Smooth muscle cell (in vitro differentiated cells): ENCODE measurements around the gene ABCG2. TPM values are rescaled to one million over a fixed set of nuclear protein-coding genes. Genes with fewer than 3 reads are reported as not detected.
A peak's percentile ranks its signal among the peaks of the same experiment; 100 is the strongest.

ENCODE experiments used
- DNase-seq: peaks from one replicate; lab custom pipeline; 2025; ENCODE audit not compliant: unreplicated experiment; lab: John Stamatoyannopoulos, UW
- H2AFZ ChIP-seq: fragments of 200-600 bp; sonication (generic); 2 replicates; pipeline ENCODE4 v1.6.0; 2016; ENCODE audit warnings: antibody characterized with exemption, low read depth, mild to moderate bottlenecking
- H3F3A ChIP-seq: fragments of 200-600 bp; sonication (generic); 2 replicates; pipeline ENCODE4 v1.6.0; 2017; ENCODE audit warnings: antibody characterized with exemption, low read depth
- H3K27ac ChIP-seq: fragments of 200-600 bp; sonication (generic); 2 replicates; pipeline ENCODE4 v1.5.1; 2016; ENCODE audit warnings: low read depth, mild to moderate bottlenecking
- H3K27me3 ChIP-seq: fragments of 200-600 bp; sonication (generic); 2 replicates; pipeline ENCODE4 v1.6.1; 2016; ENCODE audit warnings: low read depth, mild to moderate bottlenecking
- H3K36me3 ChIP-seq: fragments of 200-600 bp; sonication (generic); 2 replicates; pipeline ENCODE4 v1.5.1; 2016; ENCODE audit warnings: low read depth
- H3K4me1 ChIP-seq: fragments of 200-600 bp; sonication (generic); 2 replicates; pipeline ENCODE4 v1.5.1; 2016; ENCODE audit warnings: low read depth
- H3K4me2 ChIP-seq: fragments of 200-600 bp; sonication (generic); 2 replicates; pipeline ENCODE4 v1.6.0; 2016; ENCODE audit warnings: mild to moderate bottlenecking
- H3K4me3 ChIP-seq: fragments of 200-600 bp; sonication (generic); 2 replicates; pipeline ENCODE4 v1.5.1; 2016; ENCODE audit warnings: mild to moderate bottlenecking
- H3K79me2 ChIP-seq: fragments of 200-600 bp; sonication (generic); 2 replicates; pipeline ENCODE4 v1.6.0; 2016; ENCODE audit warnings: low read depth, mild to moderate bottlenecking
- H3K9ac ChIP-seq: fragments of 200-600 bp; sonication (generic); 2 replicates; pipeline ENCODE4 v1.6.0; 2016; ENCODE audit warnings: low read depth
- H3K9me3 ChIP-seq: fragments of 200-600 bp; sonication (generic); replicated peaks from 2 replicates; pipeline ENCODE4 v1.5.1; 2016; ENCODE audit warnings: low read depth
- H4K20me1 ChIP-seq: fragments of 200-600 bp; sonication (generic); 2 replicates; pipeline ENCODE4 v1.6.0; 2016; ENCODE audit warnings: low read depth
- WGBS: methylation state at CpG from one replicate; pipeline ENCODE4 v1.1.7; 2016; ENCODE audit warnings: low lambda C conversion rate; 5-methylcytosine and 5-hydroxymethylcytosine counted together
- polyA plus RNA-seq: library from polyadenylated mRNA; unstranded; fragments of >200 nt; fragmentation: Nextera tagmentation; extraction: Ambion mirVana; gene quantifications from 2 replicates; pipeline ENCODE4 v1.2.1, GENCODE V29; 2016
- total RNA-seq: library from RNA; depleted of rRNA; stranded (reverse); fragments of >200 nt; gene quantifications from 2 replicates; pipeline ENCODE4 v1.2.3, GENCODE V29; 2014
- TF ChIP-seq, protein P1 (sequence below): fragments of 200-600 bp; sonication (generic); IDR thresholded peaks from 2 replicates; pipeline ENCODE4 v1.5.1; 2017; ENCODE audit warnings: borderline replicate concordance, mild to moderate bottlenecking, antibody characterized with exemption; ENCODE audit not compliant: insufficient read depth, poor library complexity, severe bottlenecking

Gene ABCG2
- total and polyA plus RNA-seq, 2 experiments from 2014 or later, result 0.42 to 2.5 TPM

GRCh38 chr4:88144048-88144447 is 14.4 kb downstream of the ABCG2 start:
- peak overlapping the region; percentile 73 for H3K27ac ChIP-seq
- 78% methylated on average over 5 of the region's 5 CpGs for WGBS
- H3K4me3 ChIP-seq, result no peak overlapping the region
- H3F3A ChIP-seq, result no peaks in the 10 kb centered on the region
- no peaks in the 10 kb centered on the region for H3K79me2 ChIP-seq
- H2AFZ ChIP-seq, result no peak overlapping the region
- H3K36me3 ChIP-seq, result no peaks in the 10 kb centered on the region
- peak overlapping the region; percentile 25 for H3K4me2 ChIP-seq
- TF ChIP-seq, protein P1, sequence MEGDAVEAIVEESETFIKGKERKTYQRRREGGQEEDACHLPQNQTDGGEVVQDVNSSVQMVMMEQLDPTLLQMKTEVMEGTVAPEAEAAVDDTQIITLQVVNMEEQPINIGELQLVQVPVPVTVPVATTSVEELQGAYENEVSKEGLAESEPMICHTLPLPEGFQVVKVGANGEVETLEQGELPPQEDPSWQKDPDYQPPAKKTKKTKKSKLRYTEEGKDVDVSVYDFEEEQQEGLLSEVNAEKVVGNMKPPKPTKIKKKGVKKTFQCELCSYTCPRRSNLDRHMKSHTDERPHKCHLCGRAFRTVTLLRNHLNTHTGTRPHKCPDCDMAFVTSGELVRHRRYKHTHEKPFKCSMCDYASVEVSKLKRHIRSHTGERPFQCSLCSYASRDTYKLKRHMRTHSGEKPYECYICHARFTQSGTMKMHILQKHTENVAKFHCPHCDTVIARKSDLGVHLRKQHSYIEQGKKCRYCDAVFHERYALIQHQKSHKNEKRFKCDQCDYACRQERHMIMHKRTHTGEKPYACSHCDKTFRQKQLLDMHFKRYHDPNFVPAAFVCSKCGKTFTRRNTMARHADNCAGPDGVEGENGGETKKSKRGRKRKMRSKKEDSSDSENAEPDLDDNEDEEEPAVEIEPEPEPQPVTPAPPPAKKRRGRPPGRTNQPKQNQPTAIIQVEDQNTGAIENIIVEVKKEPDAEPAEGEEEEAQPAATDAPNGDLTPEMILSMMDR, result no peak
- no peak for DNase-seq
- H3K27me3 ChIP-seq, result no peaks in the 10 kb centered on the region
- peak overlapping the region; percentile 3 for H3K9ac ChIP-seq
- H3K9me3 ChIP-seq, result no peaks in the 10 kb centered on the region
- H3K4me1 ChIP-seq, result peaks cover 6% of the 10 kb centered on the region
- no peaks in the 10 kb centered on the region for H4K20me1 ChIP-seq

GRCh38 chr4:88143504-88143903 is 14.9 kb downstream of the ABCG2 start:
- TF ChIP-seq, protein P1, result no peak
- H3K79me2 ChIP-seq, result no peaks in the 10 kb centered on the region
- no peak overlapping the region for H3K9ac ChIP-seq
- peak overlapping the region; percentile 73 for H3K27ac ChIP-seq
- H4K20me1 ChIP-seq, result no peaks in the 10 kb centered on the region
- no peaks in the 10 kb centered on the region for H3K9me3 ChIP-seq
- peaks cover 6% of the 10 kb centered on the region for H3K4me1 ChIP-seq
- H3K4me3 ChIP-seq, result no peak overlapping the region
- DNase-seq, result no peak
- WGBS, result 22% methylated on average over 2 of the region's 2 CpGs
- no peaks in the 10 kb centered on the region for H3K27me3 ChIP-seq
- H3K4me2 ChIP-seq, result peak overlapping the region; percentile 25
- no peaks in the 10 kb centered on the region for H3K36me3 ChIP-seq
- no peaks in the 10 kb centered on the region for H3F3A ChIP-seq
- H2AFZ ChIP-seq, result no peak overlapping the region

DNA sequence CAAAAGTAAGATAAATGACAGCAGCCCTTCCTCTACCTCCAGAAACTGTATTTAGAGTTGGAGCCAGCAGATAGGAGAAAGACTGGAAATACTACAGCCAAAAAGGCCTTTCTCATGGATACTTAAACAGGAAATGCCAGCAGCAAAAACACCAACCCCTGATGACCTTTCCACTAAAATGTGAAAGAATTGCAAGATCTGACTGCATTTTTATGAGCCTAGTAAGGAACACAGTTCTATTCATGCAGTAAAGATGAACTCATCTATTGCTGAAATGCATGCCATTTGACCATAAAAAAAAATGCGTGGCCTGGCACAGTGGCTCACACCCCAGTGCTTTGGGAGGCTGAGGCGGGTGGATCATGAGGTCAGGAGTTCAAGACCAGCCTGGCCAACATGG is 19.9 kb downstream of the ABCG2 start:
- H3K27ac ChIP-seq, result peak overlapping the region; percentile 42

GRCh38 chr4:88137112-88137511 is 21.3 kb downstream of the ABCG2 start:
- no peaks in the 10 kb centered on the region for H3K79me2 ChIP-seq
- no peak overlapping the region for H3K9ac ChIP-seq
- no peaks in the 10 kb centered on the region for H4K20me1 ChIP-seq
- H3K36me3 ChIP-seq, result no peaks in the 10 kb centered on the region
- DNase-seq, result no peak
- no peak overlapping the region for H3K4me2 ChIP-seq
- H3K27ac ChIP-seq, result no peak overlapping the region
- no peaks in the 10 kb centered on the region for H3K27me3 ChIP-seq
- 75% methylated on average over 2 of the region's 2 CpGs for WGBS
- H3K9me3 ChIP-seq, result no peaks in the 10 kb centered on the region
- no peaks in the 10 kb centered on the region for H3F3A ChIP-seq
- H2AFZ ChIP-seq, result no peak overlapping the region
- H3K4me3 ChIP-seq, result no peak overlapping the region
- no peaks in the 10 kb centered on the region for H3K4me1 ChIP-seq
- TF ChIP-seq, protein P1, result no peak

More for the DNA sequence above, 19.9 kb downstream of the ABCG2 start:
- H2AFZ ChIP-seq, result no peak overlapping the region
- no peaks in the 10 kb centered on the region for H3K9me3 ChIP-seq
- no peaks in the 10 kb centered on the region for H3K36me3 ChIP-seq
- H3K79me2 ChIP-seq, result no peaks in the 10 kb centered on the region
- DNase-seq, result no peak
- H4K20me1 ChIP-seq, result no peaks in the 10 kb centered on the region
- no peaks in the 10 kb centered on the region for H3K27me3 ChIP-seq
- TF ChIP-seq, protein P1, result no peak
- H3K4me1 ChIP-seq, result peaks cover 3% of the 10 kb centered on the region
- H3K4me2 ChIP-seq, result no peak overlapping the region
- no peak overlapping the region for H3K4me3 ChIP-seq
- WGBS, result 45% methylated on average over 2 of the region's 2 CpGs
- no peaks in the 10 kb centered on the region for H3F3A ChIP-seq
- H3K9ac ChIP-seq, result no peak overlapping the region
